GM21515 (cell line): ENCODE data around the gene TTC12.

Experiments
- ATAC-seq: cut with Tn5 transposase; IDR thresholded peaks from one replicate; pipeline ENCODE4 v1.9.1; 2021; ENCODE audit not compliant: unreplicated experiment

Gene TTC12

GRCh38 chr11:113322158-113322557, 7.8 kb downstream of the TTC12 start:
- ATAC-seq = no peak

GRCh38 chr11:113324250-113324649, 9.9 kb downstream of the TTC12 start:
- no peak for ATAC-seq

GRCh38 chr11:113329725-113330124, 15.3 kb downstream of the TTC12 start:
- peak; percentile 47 for ATAC-seq

- no peak for ATAC-seq
Observed at GRCh38 chr11:113331441-113331840, 17.1 kb downstream of the TTC12 start.

- no peak for ATAC-seq
Observed at GRCh38 chr11:113332023-113332422, 17.6 kb downstream of the TTC12 start.

GRCh38 chr11:113332638-113333329, 18.4 kb downstream of the TTC12 start:
- no peak for ATAC-seq

GRCh38 chr11:113334183-113334582, 19.8 kb downstream of the TTC12 start:
- ATAC-seq = peak; percentile 56

GRCh38 chr11:113338730-113339129, 24.3 kb downstream of the TTC12 start:
- no peak for ATAC-seq

GRCh38 chr11:113339929-113340589, 25.7 kb downstream of the TTC12 start:
- no peak for ATAC-seq

GRCh38 chr11:113341388-113342165, 27.2 kb downstream of the TTC12 start:
- no peak for ATAC-seq

- no peak for ATAC-seq
Observed at GRCh38 chr11:113345978-113346377, 31.6 kb downstream of the TTC12 start.

GRCh38 chr11:113349528-113349927, 35.1 kb downstream of the TTC12 start:
- ATAC-seq = no peak

- ATAC-seq = no peak
Observed at GRCh38 chr11:113350336-113351067, 36.1 kb downstream of the TTC12 start.

GRCh38 chr11:113351068-113351450, 36.7 kb downstream of the TTC12 start:
- no peak for ATAC-seq

- no peak for ATAC-seq
Observed at GRCh38 chr11:113351480-113351879, 37.1 kb downstream of the TTC12 start.

- ATAC-seq = no peak
Observed at GRCh38 chr11:113356203-113356602, 41.8 kb downstream of the TTC12 start.

GRCh38 chr11:113363406-113363805, 49.0 kb downstream of the TTC12 start:
- ATAC-seq = no peak

- ATAC-seq = no peak
Observed at GRCh38 chr11:113363996-113364641, 49.7 kb downstream of the TTC12 start.

- no peak for ATAC-seq
Observed at GRCh38 chr11:113365895-113366294, 51.5 kb downstream of the TTC12 start.

GRCh38 chr11:113369411-113369810, 55.0 kb downstream of the TTC12 start:
- no peak for ATAC-seq

- no peak for ATAC-seq
Observed at GRCh38 chr11:113370634-113371033, 56.3 kb downstream of the TTC12 start.
